ENCODE results near the gene SERPINH1. TPM values are rescaled to one million over a fixed set of nuclear protein-coding genes. Genes with fewer than 3 reads are reported as not detected.

Gene SERPINH1
- total and polyA plus RNA-seq, 2 of the 13 experiments (the other 11 are each of a cell fraction or from before 2014, with no cell fraction given), result 83.6 to 83.8 TPM

DNA sequence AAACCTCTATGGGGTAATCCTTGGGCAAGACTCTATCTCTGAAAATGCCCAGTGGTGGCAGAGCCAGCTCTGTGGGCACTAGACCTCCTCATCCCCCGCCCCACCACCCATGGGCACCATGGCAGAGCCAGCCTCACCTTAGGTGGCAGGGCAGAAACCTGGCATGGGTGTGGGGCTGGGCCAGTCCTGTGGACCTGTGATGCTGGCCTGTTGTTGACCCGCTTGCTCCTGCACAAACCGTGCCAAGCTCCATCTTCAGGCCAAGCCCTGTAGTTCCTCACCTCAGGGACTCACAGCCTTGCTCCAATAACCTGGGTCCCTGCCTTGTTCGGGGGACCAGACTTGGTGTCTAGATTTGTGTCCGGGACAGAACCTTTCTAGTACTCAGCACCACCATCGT lies 8.9 kb upstream of the SERPINH1 start:
- Histone ChIP-seq H3K4me3 (replicated peaks in 1 of 3; ENCODE audit: insufficient read depth in 1 of 3, low read depth in 2 of 3, low read length in 3 of 3) (no peak overlapping the region), H4K20me1 (ENCODE audit: insufficient read depth, low read length) (no peaks in the 10 kb centered on the region), H3K79me2 (ENCODE audit: insufficient read depth, low read length) (no peaks in the 10 kb centered on the region), H3K27ac (ENCODE audit: extremely low read length, insufficient read depth, low read length) (no peak overlapping the region), H2AFZ (ENCODE audit: low read length) (no peak overlapping the region), H3K36me3 (replicated peaks in 1 of 2; ENCODE audit: control insufficient read depth in 1 of 2, insufficient read depth in 2 of 2, low read length in 2 of 2) (no peaks in the 10 kb centered on the region), H3K4me1 (ENCODE audit: insufficient read depth, low read length) (peaks cover 27% of the 10 kb centered on the region), H3K9me3 (ENCODE audit: low read length) (no peaks in the 10 kb centered on the region), H3K9ac (ENCODE audit: insufficient read depth, low read depth, low read length) (no peak overlapping the region), H3K27me3 (ENCODE audit: control insufficient read depth in 1 of 2, insufficient read depth in 2 of 2, low read length in 2 of 2) (no peaks in the 10 kb centered on the region; a peak in 1 of 5 replicates), H3K4me2 (ENCODE audit: low read depth, low read length) (no peak overlapping the region)
- in situ Hi-C loops (cut with HindIII; ENCODE audit: extremely low pct_ligation_motif_present, low pct_unique_long_range_greater_than_20kb) (no loop called here), intact Hi-C loops (cut with micrococcal nuclease; ENCODE audit: unreplicated experiment) (no loop called here)
- peak; percentile 61 for ATAC-seq
- FAIRE-seq, result no peak
- ChIA-PET CTCF (ENCODE audit: low intra/inter-chr PET ratio, low total read pairs) (no interaction called here), POLR2A (interaction anchor here (2.5 to 2.9 kb wide), 2 partner anchors 9 to 13 kb away, joined by 19 to 31 read pairs; partner anchors contain the start of gene SERPINH1)
- no peak for DNase-seq (ENCODE audit: low spot score)
- no TSS peak for BruUV-seq (replicated peaks)
- TF ChIP-seq ZNF121 (CRISPR knock-in tag; IDR thresholded peaks at IDR 0.05) (peak; percentile 55), SOX6 (IDR thresholded peaks at IDR 0.05) (no peak), SOX6 (CRISPR knock-in tag; IDR thresholded peaks at IDR 0.05) (no peak)
- TF ChIP-seq, protein P1, sequence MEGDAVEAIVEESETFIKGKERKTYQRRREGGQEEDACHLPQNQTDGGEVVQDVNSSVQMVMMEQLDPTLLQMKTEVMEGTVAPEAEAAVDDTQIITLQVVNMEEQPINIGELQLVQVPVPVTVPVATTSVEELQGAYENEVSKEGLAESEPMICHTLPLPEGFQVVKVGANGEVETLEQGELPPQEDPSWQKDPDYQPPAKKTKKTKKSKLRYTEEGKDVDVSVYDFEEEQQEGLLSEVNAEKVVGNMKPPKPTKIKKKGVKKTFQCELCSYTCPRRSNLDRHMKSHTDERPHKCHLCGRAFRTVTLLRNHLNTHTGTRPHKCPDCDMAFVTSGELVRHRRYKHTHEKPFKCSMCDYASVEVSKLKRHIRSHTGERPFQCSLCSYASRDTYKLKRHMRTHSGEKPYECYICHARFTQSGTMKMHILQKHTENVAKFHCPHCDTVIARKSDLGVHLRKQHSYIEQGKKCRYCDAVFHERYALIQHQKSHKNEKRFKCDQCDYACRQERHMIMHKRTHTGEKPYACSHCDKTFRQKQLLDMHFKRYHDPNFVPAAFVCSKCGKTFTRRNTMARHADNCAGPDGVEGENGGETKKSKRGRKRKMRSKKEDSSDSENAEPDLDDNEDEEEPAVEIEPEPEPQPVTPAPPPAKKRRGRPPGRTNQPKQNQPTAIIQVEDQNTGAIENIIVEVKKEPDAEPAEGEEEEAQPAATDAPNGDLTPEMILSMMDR (CRISPR knock-in tag; IDR thresholded peaks at IDR 0.05), result 0 out of 2 replicates have a peak, but pooled peaks have one; percentile 9
- 28% methylated on average over 3 of the region's 6 CpGs for WGBS (ENCODE audit: low lambda C conversion rate)

DNA sequence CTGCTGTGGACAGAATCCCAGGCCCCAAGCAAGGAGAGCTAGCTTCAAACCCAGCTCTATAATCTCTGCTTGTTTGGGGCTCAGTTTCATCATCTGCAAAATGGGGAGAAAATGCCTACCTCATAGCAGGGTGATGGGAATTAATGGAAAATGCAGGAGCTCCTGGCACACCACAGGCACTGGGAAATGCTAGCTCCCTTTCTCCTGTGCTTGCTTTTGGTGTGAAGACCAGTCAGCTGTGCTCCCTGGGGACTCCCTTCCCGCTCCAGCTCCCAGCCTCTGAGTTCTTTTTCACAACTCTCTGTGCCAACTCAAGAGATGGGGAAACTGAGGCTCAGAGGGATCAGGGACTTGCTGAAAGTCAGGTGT lies 8.2 kb upstream of the SERPINH1 start:
- POLR2A ChIA-PET, result interaction anchor here (1.2 to 2.9 kb wide), 4 partner anchors 9 to 35 kb away, joined by 3 to 31 read pairs (median 12); partner anchors contain the start of gene SERPINH1
- TF ChIP-seq ZNF629 (CRISPR knock-in tag; conservative IDR thresholded peaks at IDR 0.05), result peak; percentile 58; the same call in 1 of the 2 replicates
- TF ChIP-seq NFYB (CRISPR knock-in tag; IDR thresholded peaks at IDR 0.05), result no peak
- TF ChIP-seq CEBPG (CRISPR knock-in tag; IDR thresholded peaks at IDR 0.05), result no peak
- 0 out of 2 replicates have a peak, but pooled peaks have one; percentile 8 for TF ChIP-seq ZNF121 (CRISPR knock-in tag; IDR thresholded peaks at IDR 0.05)
- TF ChIP-seq, protein P2, sequence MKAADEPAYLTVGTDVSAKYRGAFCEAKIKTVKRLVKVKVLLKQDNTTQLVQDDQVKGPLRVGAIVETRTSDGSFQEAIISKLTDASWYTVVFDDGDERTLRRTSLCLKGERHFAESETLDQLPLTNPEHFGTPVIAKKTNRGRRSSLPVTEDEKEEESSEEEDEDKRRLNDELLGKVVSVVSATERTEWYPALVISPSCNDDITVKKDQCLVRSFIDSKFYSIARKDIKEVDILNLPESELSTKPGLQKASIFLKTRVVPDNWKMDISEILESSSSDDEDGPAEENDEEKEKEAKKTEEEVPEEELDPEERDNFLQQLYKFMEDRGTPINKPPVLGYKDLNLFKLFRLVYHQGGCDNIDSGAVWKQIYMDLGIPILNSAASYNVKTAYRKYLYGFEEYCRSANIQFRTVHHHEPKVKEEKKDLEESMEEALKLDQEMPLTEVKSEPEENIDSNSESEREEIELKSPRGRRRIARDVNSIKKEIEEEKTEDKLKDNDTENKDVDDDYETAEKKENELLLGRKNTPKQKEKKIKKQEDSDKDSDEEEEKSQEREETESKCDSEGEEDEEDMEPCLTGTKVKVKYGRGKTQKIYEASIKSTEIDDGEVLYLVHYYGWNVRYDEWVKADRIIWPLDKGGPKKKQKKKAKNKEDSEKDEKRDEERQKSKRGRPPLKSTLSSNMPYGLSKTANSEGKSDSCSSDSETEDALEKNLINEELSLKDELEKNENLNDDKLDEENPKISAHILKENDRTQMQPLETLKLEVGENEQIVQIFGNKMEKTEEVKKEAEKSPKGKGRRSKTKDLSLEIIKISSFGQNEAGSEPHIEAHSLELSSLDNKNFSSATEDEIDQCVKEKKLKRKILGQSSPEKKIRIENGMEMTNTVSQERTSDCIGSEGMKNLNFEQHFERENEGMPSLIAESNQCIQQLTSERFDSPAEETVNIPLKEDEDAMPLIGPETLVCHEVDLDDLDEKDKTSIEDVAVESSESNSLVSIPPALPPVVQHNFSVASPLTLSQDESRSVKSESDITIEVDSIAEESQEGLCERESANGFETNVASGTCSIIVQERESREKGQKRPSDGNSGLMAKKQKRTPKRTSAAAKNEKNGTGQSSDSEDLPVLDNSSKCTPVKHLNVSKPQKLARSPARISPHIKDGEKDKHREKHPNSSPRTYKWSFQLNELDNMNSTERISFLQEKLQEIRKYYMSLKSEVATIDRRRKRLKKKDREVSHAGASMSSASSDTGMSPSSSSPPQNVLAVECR (CRISPR knock-in tag; IDR thresholded peaks at IDR 0.05; ENCODE audit: borderline replicate concordance), result peak; percentile 0; the same call in 1 of the 2 replicates
- TF ChIP-seq ZNF263 (CRISPR knock-in tag; IDR thresholded peaks at IDR 0.05), result peak; percentile 64; the same call in 1 of the 2 replicates
- no peak for TF ChIP-seq NFE2L1 (CRISPR knock-in tag; IDR thresholded peaks at IDR 0.05; ENCODE audit: borderline replicate concordance)
- TF ChIP-seq ZMYM2 (CRISPR knock-in tag; IDR thresholded peaks at IDR 0.05), result no peak
- TF ChIP-seq, protein P3, sequence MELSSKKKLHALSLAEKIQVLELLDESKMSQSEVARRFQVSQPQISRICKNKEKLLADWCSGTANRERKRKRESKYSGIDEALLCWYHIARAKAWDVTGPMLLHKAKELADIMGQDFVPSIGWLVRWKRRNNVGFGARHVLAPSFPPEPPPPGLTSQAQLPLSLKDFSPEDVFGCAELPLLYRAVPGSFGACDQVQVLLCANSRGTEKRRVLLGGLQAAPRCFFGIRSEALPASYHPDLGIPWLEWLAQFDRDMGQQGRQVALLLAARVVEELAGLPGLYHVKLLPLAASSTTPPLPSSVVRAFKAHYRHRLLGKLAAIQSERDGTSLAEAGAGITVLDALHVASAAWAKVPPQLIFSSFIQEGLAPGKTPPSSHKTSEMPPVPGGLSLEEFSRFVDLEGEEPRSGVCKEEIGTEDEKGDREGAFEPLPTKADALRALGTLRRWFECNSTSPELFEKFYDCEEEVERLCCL (CRISPR knock-in tag; IDR thresholded peaks at IDR 0.05; ENCODE audit: borderline replicate concordance), result no peak

More for the DNA sequence above, 8.2 kb upstream of the SERPINH1 start:
- no peak overlapping the region for H2AFZ ChIP-seq (ENCODE audit: low read length)
- CTCF ChIA-PET (ENCODE audit: low intra/inter-chr PET ratio, low total read pairs), result no interaction called here
- H3K27ac ChIP-seq (ENCODE audit: extremely low read length, insufficient read depth, low read length), result no peak overlapping the region
- DNase-seq (ENCODE audit: low spot score), result no peak
- in situ Hi-C loops (cut with HindIII; ENCODE audit: extremely low pct_ligation_motif_present, low pct_unique_long_range_greater_than_20kb) (no loop called here), intact Hi-C loops (cut with micrococcal nuclease; ENCODE audit: unreplicated experiment) (no loop called here)
- H3K9me3 ChIP-seq (ENCODE audit: low read length), result no peaks in the 10 kb centered on the region
- no peak overlapping the region for H3K9ac ChIP-seq (ENCODE audit: insufficient read depth, low read depth, low read length)
- peak overlapping the region in 1 of 3 experiments; percentile 17; a peak in 1 of 6 replicates for H3K4me3 ChIP-seq (replicated peaks in 1 of 3; ENCODE audit: insufficient read depth in 1 of 3, low read depth in 2 of 3, low read length in 3 of 3)
- H3K4me1 ChIP-seq (ENCODE audit: insufficient read depth, low read length), result peaks cover 33% of the 10 kb centered on the region
- H3K4me2 ChIP-seq (ENCODE audit: low read depth, low read length), result peak overlapping the region; percentile 49
- no peak for FAIRE-seq
- no peaks in the 10 kb centered on the region for H3K36me3 ChIP-seq (replicated peaks in 1 of 2; ENCODE audit: control insufficient read depth in 1 of 2, insufficient read depth in 2 of 2, low read length in 2 of 2)
- ATAC-seq, result no peak
- BruUV-seq (replicated peaks), result no TSS peak
- no peaks in the 10 kb centered on the region for H3K79me2 ChIP-seq (ENCODE audit: insufficient read depth, low read length)
- no peaks in the 10 kb centered on the region; a peak in 1 of 5 replicates for H3K27me3 ChIP-seq (ENCODE audit: control insufficient read depth in 1 of 2, insufficient read depth in 2 of 2, low read length in 2 of 2)
- no peaks in the 10 kb centered on the region for H4K20me1 ChIP-seq (ENCODE audit: insufficient read depth, low read length)
- WGBS (ENCODE audit: low lambda C conversion rate), result 50% methylated on average over 1 of the region's 1 CpG

Data from HepG2 (cell line).